SK-N-SH treated with all-trans-retinoic acid at 6 μM for 48 hours (cell line): ENCODE results near the gene INO80C.

Experiments
- ATAC-seq: fragments of 200-7000 bp; cut with Tn5 transposase; 3 replicates; pipeline ENCODE4 v1.9.1; 2020; ENCODE audit warnings: mild to moderate bottlenecking, moderate library complexity
- ARNTL ChIP-seq: fragments of 450-650 bp; formaldehyde crosslinking; IDR thresholded peaks from 2 replicates; pipeline ENCODE4 v1.5.0; 2020; ENCODE audit warnings: low read depth, mild to moderate bottlenecking, moderate library complexity, borderline replicate concordance
- BACH2 ChIP-seq: fragments of 250-450 bp; sonication (Bioruptor Pico); IDR thresholded peaks from 2 replicates; pipeline ENCODE4 v1.9.0; 2021; ENCODE audit warnings: mild to moderate bottlenecking, borderline replicate concordance
- CSDC2 ChIP-seq: fragments of 250-450 bp; sonication (Bioruptor Pico); IDR thresholded peaks from 2 replicates; pipeline ENCODE4 v1.5.0; 2020; ENCODE audit warnings: mild to moderate bottlenecking, moderate library complexity
- GLIS3 ChIP-seq: fragments of 250-450 bp; sonication (Bioruptor Pico); IDR thresholded peaks from 2 replicates; pipeline ENCODE4 v1.5.0; 2020; ENCODE audit warnings: mild to moderate bottlenecking, moderate library complexity
- ISL1 ChIP-seq: fragments of 250-450 bp; sonication (Bioruptor Pico); IDR thresholded peaks from 2 replicates; pipeline ENCODE4 v2.1.2; 2022; ENCODE audit warnings: mild to moderate bottlenecking, moderate library complexity
- OSR1 ChIP-seq: fragments of 250-450 bp; sonication (Bioruptor Pico); IDR thresholded peaks from 2 replicates; pipeline ENCODE4 v1.8.0; 2022; ENCODE audit warnings: moderate library complexity, mild to moderate bottlenecking, inconsistent platforms
- PPARA ChIP-seq: fragments of 250-450 bp; sonication (Bioruptor Pico); IDR thresholded peaks from 2 replicates; pipeline ENCODE4 v1.5.0; 2020; ENCODE audit warnings: mild to moderate bottlenecking, borderline replicate concordance
- RARB ChIP-seq: fragments of 250-450 bp; sonication (Bioruptor Pico); IDR thresholded peaks from 2 replicates; pipeline ENCODE4 v1.8.0; 2021; ENCODE audit warnings: mild to moderate bottlenecking, moderate library complexity
- SNAI2 ChIP-seq: fragments of 250-450 bp; sonication (Bioruptor Pico); IDR thresholded peaks from 2 replicates; pipeline ENCODE4 v1.5.0; 2020; ENCODE audit warnings: mild to moderate bottlenecking, moderate library complexity
- ZC3H10 ChIP-seq: fragments of 250-450 bp; sonication (Bioruptor Pico); IDR thresholded peaks from 2 replicates; pipeline ENCODE4 v1.5.1; 2021; ENCODE audit warnings: mild to moderate bottlenecking, moderate library complexity
- ZFP30 ChIP-seq: fragments of 450-650 bp; formaldehyde crosslinking; IDR thresholded peaks from 2 replicates; pipeline ENCODE4 v1.5.0; 2022; ENCODE audit warnings: mild to moderate bottlenecking, moderate library complexity
- ZNF70 ChIP-seq: fragments of 450-650 bp; formaldehyde crosslinking; IDR thresholded peaks from 2 replicates; pipeline ENCODE4 v1.5.0; 2020; ENCODE audit warnings: mild to moderate bottlenecking, moderate library complexity
- TF ChIP-seq, protein P1 (sequence below): fragments of 250-450 bp; sonication (Bioruptor Pico); IDR thresholded peaks from 2 replicates; pipeline ENCODE4 v1.8.0; 2021; ENCODE audit warnings: low read depth, mild to moderate bottlenecking, moderate library complexity, borderline replicate concordance
- TF ChIP-seq, protein P2 (sequence below): fragments of 250-450 bp; sonication (Bioruptor Pico); IDR thresholded peaks from 2 replicates; pipeline ENCODE4 v1.5.0; 2020; ENCODE audit warnings: mild to moderate bottlenecking, moderate library complexity
- TF ChIP-seq, protein P3 (sequence below): fragments of 250-450 bp; sonication (Bioruptor Pico); IDR thresholded peaks from 2 replicates; pipeline ENCODE4 v1.5.1; 2021; ENCODE audit warnings: mild to moderate bottlenecking, moderate library complexity
- TF ChIP-seq, protein P4 (sequence below): fragments of 250-450 bp; sonication (Bioruptor Pico); IDR thresholded peaks from 2 replicates; pipeline ENCODE4 v1.5.1; 2020; ENCODE audit warnings: low read depth, mild to moderate bottlenecking, moderate library complexity
- TF ChIP-seq, protein P5 (sequence below): fragments of 250-450 bp; sonication (Bioruptor Pico); IDR thresholded peaks from 2 replicates; pipeline ENCODE4 v1.8.0; 2020; ENCODE audit warnings: mild to moderate bottlenecking, moderate library complexity, borderline replicate concordance

The INO80C gene

DNA sequence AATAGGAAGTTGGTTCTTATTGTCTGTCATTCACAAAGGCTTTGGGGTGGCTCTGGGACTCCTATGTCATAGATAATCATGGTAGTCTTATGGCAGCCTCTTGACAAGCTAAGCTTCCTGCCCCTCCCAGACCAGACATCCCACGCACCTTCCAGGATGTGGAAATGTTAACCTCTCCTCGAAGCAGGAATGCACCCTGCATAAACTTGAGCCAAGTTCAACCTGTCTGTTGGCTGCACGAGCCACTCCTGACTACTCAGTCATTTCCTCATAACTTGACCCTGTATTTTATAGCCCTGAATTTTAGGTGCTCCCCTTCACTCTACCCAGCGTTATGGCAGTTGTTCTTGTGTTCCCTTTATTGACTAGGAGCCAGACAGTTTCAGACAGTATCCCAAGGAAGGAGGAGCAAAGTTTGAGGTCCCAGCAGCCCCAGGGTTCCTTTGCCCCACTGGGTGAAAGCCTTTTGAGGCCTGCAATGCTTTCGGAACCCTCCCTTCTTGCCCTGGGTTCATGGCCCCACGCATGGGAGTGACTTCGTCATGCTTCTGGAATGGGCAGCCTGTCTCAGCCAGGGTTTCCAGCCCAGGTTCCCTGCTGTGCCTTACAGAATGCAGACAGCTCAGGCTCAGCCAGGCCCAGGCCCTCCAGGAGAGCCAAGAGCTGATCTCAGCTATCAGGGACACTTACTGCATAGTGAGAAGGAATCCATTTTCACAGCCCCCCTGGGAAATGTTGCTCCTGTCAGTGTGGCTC lies 15.6 kb upstream of the INO80C start (continued):
- TF ChIP-seq, protein P1, sequence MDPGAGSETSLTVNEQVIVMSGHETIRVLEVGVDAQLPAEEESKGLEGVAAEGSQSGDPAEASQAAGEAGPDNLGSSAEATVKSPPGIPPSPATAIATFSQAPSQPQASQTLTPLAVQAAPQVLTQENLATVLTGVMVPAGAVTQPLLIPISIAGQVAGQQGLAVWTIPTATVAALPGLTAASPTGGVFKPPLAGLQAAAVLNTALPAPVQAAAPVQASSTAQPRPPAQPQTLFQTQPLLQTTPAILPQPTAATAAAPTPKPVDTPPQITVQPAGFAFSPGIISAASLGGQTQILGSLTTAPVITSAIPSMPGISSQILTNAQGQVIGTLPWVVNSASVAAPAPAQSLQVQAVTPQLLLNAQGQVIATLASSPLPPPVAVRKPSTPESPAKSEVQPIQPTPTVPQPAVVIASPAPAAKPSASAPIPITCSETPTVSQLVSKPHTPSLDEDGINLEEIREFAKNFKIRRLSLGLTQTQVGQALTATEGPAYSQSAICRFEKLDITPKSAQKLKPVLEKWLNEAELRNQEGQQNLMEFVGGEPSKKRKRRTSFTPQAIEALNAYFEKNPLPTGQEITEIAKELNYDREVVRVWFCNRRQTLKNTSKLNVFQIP (CRISPR knock-in tag), result no peak
- TF ChIP-seq SNAI2 (CRISPR knock-in tag) (no peak), ZNF70 (CRISPR knock-in tag) (no peak)

DNA sequence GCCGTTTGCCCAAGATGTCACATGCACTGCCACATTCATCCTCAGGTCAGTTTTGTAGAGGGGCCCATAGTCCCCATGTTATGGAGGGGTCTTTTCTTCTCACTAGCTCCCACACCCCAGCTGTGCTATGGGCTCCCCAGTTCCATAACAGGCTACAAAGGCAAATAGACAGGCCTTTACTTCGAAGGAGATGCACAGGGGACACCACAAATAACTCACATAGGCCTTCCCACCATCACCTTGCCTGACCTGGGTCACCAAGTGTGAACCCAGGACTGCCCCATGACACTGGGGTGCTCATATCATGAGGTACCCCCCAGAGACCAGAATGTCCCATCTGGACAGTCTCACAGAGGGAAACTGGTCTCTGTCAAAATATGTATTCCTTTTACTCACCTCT lies 15.0 kb upstream of the INO80C start:
- TF ChIP-seq OSR1 (CRISPR knock-in tag) (no peak), ZNF70 (CRISPR knock-in tag) (no peak), GLIS3 (CRISPR knock-in tag) (no peak), ISL1 (no peak), BACH2 (no peak), ZFP30 (CRISPR knock-in tag) (no peak), ZC3H10 (no peak)
- TF ChIP-seq, protein P2, sequence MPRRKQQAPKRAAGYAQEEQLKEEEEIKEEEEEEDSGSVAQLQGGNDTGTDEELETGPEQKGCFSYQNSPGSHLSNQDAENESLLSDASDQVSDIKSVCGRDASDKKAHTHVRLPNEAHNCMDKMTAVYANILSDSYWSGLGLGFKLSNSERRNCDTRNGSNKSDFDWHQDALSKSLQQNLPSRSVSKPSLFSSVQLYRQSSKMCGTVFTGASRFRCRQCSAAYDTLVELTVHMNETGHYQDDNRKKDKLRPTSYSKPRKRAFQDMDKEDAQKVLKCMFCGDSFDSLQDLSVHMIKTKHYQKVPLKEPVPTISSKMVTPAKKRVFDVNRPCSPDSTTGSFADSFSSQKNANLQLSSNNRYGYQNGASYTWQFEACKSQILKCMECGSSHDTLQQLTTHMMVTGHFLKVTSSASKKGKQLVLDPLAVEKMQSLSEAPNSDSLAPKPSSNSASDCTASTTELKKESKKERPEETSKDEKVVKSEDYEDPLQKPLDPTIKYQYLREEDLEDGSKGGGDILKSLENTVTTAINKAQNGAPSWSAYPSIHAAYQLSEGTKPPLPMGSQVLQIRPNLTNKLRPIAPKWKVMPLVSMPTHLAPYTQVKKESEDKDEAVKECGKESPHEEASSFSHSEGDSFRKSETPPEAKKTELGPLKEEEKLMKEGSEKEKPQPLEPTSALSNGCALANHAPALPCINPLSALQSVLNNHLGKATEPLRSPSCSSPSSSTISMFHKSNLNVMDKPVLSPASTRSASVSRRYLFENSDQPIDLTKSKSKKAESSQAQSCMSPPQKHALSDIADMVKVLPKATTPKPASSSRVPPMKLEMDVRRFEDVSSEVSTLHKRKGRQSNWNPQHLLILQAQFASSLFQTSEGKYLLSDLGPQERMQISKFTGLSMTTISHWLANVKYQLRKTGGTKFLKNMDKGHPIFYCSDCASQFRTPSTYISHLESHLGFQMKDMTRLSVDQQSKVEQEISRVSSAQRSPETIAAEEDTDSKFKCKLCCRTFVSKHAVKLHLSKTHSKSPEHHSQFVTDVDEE (CRISPR knock-in tag), result no peak
- TF ChIP-seq, protein P3, sequence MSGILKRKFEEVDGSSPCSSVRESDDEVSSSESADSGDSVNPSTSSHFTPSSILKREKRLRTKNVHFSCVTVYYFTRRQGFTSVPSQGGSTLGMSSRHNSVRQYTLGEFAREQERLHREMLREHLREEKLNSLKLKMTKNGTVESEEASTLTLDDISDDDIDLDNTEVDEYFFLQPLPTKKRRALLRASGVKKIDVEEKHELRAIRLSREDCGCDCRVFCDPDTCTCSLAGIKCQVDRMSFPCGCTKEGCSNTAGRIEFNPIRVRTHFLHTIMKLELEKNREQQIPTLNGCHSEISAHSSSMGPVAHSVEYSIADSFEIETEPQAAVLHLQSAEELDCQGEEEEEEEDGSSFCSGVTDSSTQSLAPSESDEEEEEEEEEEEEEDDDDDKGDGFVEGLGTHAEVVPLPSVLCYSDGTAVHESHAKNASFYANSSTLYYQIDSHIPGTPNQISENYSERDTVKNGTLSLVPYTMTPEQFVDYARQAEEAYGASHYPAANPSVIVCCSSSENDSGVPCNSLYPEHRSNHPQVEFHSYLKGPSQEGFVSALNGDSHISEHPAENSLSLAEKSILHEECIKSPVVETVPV (CRISPR knock-in tag), result no peak
- TF ChIP-seq, protein P4, sequence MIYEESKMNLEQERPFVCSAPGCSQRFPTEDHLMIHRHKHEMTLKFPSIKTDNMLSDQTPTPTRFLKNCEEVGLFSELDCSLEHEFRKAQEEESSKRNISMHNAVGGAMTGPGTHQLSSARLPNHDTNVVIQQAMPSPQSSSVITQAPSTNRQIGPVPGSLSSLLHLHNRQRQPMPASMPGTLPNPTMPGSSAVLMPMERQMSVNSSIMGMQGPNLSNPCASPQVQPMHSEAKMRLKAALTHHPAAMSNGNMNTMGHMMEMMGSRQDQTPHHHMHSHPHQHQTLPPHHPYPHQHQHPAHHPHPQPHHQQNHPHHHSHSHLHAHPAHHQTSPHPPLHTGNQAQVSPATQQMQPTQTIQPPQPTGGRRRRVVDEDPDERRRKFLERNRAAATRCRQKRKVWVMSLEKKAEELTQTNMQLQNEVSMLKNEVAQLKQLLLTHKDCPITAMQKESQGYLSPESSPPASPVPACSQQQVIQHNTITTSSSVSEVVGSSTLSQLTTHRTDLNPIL (CRISPR knock-in tag), result no peak
- TF ChIP-seq, protein P5, sequence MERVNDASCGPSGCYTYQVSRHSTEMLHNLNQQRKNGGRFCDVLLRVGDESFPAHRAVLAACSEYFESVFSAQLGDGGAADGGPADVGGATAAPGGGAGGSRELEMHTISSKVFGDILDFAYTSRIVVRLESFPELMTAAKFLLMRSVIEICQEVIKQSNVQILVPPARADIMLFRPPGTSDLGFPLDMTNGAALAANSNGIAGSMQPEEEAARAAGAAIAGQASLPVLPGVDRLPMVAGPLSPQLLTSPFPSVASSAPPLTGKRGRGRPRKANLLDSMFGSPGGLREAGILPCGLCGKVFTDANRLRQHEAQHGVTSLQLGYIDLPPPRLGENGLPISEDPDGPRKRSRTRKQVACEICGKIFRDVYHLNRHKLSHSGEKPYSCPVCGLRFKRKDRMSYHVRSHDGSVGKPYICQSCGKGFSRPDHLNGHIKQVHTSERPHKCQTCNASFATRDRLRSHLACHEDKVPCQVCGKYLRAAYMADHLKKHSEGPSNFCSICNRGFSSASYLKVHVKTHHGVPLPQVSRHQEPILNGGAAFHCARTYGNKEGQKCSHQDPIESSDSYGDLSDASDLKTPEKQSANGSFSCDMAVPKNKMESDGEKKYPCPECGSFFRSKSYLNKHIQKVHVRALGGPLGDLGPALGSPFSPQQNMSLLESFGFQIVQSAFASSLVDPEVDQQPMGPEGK, result no peak

DNA sequence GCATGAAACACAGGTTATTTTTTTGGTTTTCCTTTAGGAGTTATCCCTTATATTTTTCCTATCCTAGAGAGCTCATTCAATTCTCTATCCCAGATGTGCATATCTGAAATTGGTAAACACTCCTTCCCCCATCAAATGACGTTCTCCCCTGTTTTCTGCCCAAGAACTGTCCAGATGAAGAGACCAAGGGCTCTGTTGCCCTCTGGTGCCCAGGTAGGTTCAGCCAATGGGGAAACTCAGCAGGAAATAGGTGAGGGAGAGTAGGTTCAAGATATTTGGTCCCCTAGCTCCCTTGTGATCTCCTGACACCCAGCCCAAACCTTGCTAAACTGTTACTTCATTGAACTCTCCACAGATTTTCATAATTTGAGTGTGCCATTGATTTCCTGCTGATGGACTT lies 14.1 kb upstream of the INO80C start:
- TF ChIP-seq, protein P5, result no peak
- no peak for TF ChIP-seq CSDC2 (CRISPR knock-in tag)
- TF ChIP-seq ISL1, result no peak
- TF ChIP-seq RARB, result no peak
- TF ChIP-seq, protein P3 (CRISPR knock-in tag), result no peak
- TF ChIP-seq ZFP30 (CRISPR knock-in tag), result no peak
- TF ChIP-seq GLIS3 (CRISPR knock-in tag), result no peak
- no peak for TF ChIP-seq BACH2
- TF ChIP-seq ZC3H10, result no peak
- no peak for TF ChIP-seq ARNTL (CRISPR knock-in tag)
- no peak for TF ChIP-seq PPARA
- no peak for TF ChIP-seq SNAI2 (CRISPR knock-in tag)
- no peak for ATAC-seq

More for the DNA sequence above, 15.0 kb upstream of the INO80C start:
- no peak for ATAC-seq
